ENCODE measurements around the gene CDH23. TPM values are rescaled to one million over a fixed set of nuclear protein-coding genes. Genes with fewer than 3 reads are reported as not detected.
A peak's percentile ranks its signal among the peaks of the same experiment; 100 is the strongest.

CDH23 gene
- polyA plus RNA-seq, 1 donor from 2014 or later: 6.6 TPM

DNA sequence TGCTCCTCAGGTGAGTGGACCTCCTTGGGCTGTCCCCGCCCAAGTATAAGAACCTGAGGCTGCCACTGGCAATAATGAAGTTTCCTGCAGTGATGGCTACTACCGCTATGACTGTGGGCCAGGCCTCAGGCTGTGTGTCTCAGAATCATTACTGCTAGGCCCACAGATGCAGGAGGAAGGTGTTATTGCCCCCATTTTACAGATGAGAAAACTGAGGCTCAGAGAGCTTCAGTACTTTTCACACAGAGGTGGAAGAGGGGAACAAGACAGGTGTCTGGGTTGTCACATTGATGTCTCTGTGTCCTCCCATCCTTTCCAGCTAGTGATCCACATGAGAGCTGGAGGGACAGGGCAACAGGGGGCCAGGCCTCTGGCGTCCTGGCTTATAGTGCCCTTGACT lies 155.2 kb downstream of the CDH23 start:
- H3K9ac ChIP-seq (ENCODE audit: low read length): no peak overlapping the region
- no peaks in the 10 kb centered on the region for H3K79me2 ChIP-seq (replicated peaks; ENCODE audit: insufficient read depth, low read length)
- H3K27ac ChIP-seq (ENCODE audit: low read length): no peak overlapping the region
- H3K27me3 ChIP-seq (ENCODE audit: insufficient read depth, low read depth, low read length): no peaks in the 10 kb centered on the region
- no peaks in the 10 kb centered on the region for H3K9me2 ChIP-seq (ENCODE audit: insufficient read depth, low read length)
- no peak for TF ChIP-seq MXI1 (conservative IDR thresholded peaks at IDR 0.05; ENCODE audit: poor library complexity, severe bottlenecking)
- TF ChIP-seq, protein P1, sequence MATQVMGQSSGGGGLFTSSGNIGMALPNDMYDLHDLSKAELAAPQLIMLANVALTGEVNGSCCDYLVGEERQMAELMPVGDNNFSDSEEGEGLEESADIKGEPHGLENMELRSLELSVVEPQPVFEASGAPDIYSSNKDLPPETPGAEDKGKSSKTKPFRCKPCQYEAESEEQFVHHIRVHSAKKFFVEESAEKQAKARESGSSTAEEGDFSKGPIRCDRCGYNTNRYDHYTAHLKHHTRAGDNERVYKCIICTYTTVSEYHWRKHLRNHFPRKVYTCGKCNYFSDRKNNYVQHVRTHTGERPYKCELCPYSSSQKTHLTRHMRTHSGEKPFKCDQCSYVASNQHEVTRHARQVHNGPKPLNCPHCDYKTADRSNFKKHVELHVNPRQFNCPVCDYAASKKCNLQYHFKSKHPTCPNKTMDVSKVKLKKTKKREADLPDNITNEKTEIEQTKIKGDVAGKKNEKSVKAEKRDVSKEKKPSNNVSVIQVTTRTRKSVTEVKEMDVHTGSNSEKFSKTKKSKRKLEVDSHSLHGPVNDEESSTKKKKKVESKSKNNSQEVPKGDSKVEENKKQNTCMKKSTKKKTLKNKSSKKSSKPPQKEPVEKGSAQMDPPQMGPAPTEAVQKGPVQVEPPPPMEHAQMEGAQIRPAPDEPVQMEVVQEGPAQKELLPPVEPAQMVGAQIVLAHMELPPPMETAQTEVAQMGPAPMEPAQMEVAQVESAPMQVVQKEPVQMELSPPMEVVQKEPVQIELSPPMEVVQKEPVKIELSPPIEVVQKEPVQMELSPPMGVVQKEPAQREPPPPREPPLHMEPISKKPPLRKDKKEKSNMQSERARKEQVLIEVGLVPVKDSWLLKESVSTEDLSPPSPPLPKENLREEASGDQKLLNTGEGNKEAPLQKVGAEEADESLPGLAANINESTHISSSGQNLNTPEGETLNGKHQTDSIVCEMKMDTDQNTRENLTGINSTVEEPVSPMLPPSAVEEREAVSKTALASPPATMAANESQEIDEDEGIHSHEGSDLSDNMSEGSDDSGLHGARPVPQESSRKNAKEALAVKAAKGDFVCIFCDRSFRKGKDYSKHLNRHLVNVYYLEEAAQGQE (IDR thresholded peaks at IDR 0.05; ENCODE audit: borderline replicate concordance): no peak
- TF ChIP-seq, protein P2, sequence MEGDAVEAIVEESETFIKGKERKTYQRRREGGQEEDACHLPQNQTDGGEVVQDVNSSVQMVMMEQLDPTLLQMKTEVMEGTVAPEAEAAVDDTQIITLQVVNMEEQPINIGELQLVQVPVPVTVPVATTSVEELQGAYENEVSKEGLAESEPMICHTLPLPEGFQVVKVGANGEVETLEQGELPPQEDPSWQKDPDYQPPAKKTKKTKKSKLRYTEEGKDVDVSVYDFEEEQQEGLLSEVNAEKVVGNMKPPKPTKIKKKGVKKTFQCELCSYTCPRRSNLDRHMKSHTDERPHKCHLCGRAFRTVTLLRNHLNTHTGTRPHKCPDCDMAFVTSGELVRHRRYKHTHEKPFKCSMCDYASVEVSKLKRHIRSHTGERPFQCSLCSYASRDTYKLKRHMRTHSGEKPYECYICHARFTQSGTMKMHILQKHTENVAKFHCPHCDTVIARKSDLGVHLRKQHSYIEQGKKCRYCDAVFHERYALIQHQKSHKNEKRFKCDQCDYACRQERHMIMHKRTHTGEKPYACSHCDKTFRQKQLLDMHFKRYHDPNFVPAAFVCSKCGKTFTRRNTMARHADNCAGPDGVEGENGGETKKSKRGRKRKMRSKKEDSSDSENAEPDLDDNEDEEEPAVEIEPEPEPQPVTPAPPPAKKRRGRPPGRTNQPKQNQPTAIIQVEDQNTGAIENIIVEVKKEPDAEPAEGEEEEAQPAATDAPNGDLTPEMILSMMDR (IDR thresholded peaks at IDR 0.05; ENCODE audit: poor library complexity, severe bottlenecking): no peak
- TF ChIP-seq POLR2AphosphoS5 (IDR thresholded peaks at IDR 0.05): no peak
- no peak for TF ChIP-seq RAD21 (conservative IDR thresholded peaks at IDR 0.05)
- TF ChIP-seq SMC3 (conservative IDR thresholded peaks at IDR 0.05; ENCODE audit: poor library complexity): no peak
- TF ChIP-seq TAF1 (IDR thresholded peaks at IDR 0.05; ENCODE audit: low read depth): no peak
- TF ChIP-seq EP300 (conservative IDR thresholded peaks at IDR 0.05; ENCODE audit: poor library complexity, severe bottlenecking): no peak
- TF ChIP-seq EZH2 (IDR thresholded peaks at IDR 0.05; ENCODE audit: borderline replicate concordance, insufficient read depth, low read length, poor library complexity, severe bottlenecking): no peak
- no peak overlapping the region for H2AFZ ChIP-seq (ENCODE audit: low read depth, low read length)
- no peaks in the 10 kb centered on the region for H4K20me1 ChIP-seq (ENCODE audit: insufficient read depth)
- H3K4me2 ChIP-seq (ENCODE audit: low read length): no peak overlapping the region
- no peak overlapping the region for H3K4me3 ChIP-seq (ENCODE audit: low read length)
- peaks cover 6% of the 10 kb centered on the region for H3F3A ChIP-seq (ENCODE audit: insufficient read depth, low read length, poor library complexity, severe bottlenecking)
- no peaks in the 10 kb centered on the region for H3K9me3 ChIP-seq (ENCODE audit: low read length)
- H3K36me3 ChIP-seq (ENCODE audit: insufficient read depth, low read length): no peaks in the 10 kb centered on the region

DNA sequence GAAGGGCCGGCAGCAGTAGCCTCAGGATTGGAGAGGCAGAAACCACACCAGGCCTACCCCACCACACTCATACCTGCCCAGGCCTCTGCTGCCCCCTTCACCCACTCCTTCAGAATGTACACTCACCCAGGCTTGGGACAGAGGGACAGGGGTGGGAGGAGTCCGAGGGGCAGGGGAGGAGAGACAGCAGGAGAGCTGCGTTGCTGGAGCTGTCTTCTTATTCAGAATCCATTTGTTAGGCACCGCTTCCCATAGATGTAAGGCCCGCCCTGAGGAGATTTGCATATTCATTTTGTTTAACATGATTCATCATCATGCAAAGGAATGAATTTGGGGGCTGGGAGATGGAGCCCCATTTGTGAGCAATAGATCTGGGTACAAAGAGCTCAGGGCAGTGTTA lies 156.7 kb downstream of the CDH23 start:
- TF ChIP-seq RAD21 (conservative IDR thresholded peaks at IDR 0.05) (no peak), POLR2AphosphoS5 (IDR thresholded peaks at IDR 0.05) (no peak), MXI1 (conservative IDR thresholded peaks at IDR 0.05; ENCODE audit: poor library complexity, severe bottlenecking) (no peak), TAF1 (IDR thresholded peaks at IDR 0.05; ENCODE audit: low read depth) (no peak), EP300 (conservative IDR thresholded peaks at IDR 0.05; ENCODE audit: poor library complexity, severe bottlenecking) (no peak), EZH2 (IDR thresholded peaks at IDR 0.05; ENCODE audit: borderline replicate concordance, insufficient read depth, low read length, poor library complexity, severe bottlenecking) (no peak), SMC3 (conservative IDR thresholded peaks at IDR 0.05; ENCODE audit: poor library complexity) (no peak)
- TF ChIP-seq, protein P2 (IDR thresholded peaks at IDR 0.05; ENCODE audit: poor library complexity, severe bottlenecking): no peak
- TF ChIP-seq, protein P1 (IDR thresholded peaks at IDR 0.05; ENCODE audit: borderline replicate concordance): no peak
- peak overlapping the region; percentile 16 for H3K27ac ChIP-seq (ENCODE audit: low read length)
- no peaks in the 10 kb centered on the region for H3K79me2 ChIP-seq (replicated peaks; ENCODE audit: insufficient read depth, low read length)
- no peaks in the 10 kb centered on the region for H4K20me1 ChIP-seq (ENCODE audit: insufficient read depth)
- no peak overlapping the region for H2AFZ ChIP-seq (ENCODE audit: low read depth, low read length)
- H3K9me2 ChIP-seq (ENCODE audit: insufficient read depth, low read length): no peaks in the 10 kb centered on the region
- H3K9me3 ChIP-seq (ENCODE audit: low read length): no peaks in the 10 kb centered on the region
- H3K27me3 ChIP-seq (ENCODE audit: insufficient read depth, low read depth, low read length): no peaks in the 10 kb centered on the region
- H3K4me2 ChIP-seq (ENCODE audit: low read length): no peak overlapping the region
- no peak overlapping the region for H3K9ac ChIP-seq (ENCODE audit: low read length)
- H3K36me3 ChIP-seq (ENCODE audit: insufficient read depth, low read length): no peaks in the 10 kb centered on the region
- peaks cover 6% of the 10 kb centered on the region for H3F3A ChIP-seq (ENCODE audit: insufficient read depth, low read length, poor library complexity, severe bottlenecking)
- peak overlapping the region; percentile 21 for H3K4me3 ChIP-seq (ENCODE audit: low read length)

Measured in neural cell (in vitro differentiated cells).